Measurements from ENCODE around the gene USH1G.

DNA sequence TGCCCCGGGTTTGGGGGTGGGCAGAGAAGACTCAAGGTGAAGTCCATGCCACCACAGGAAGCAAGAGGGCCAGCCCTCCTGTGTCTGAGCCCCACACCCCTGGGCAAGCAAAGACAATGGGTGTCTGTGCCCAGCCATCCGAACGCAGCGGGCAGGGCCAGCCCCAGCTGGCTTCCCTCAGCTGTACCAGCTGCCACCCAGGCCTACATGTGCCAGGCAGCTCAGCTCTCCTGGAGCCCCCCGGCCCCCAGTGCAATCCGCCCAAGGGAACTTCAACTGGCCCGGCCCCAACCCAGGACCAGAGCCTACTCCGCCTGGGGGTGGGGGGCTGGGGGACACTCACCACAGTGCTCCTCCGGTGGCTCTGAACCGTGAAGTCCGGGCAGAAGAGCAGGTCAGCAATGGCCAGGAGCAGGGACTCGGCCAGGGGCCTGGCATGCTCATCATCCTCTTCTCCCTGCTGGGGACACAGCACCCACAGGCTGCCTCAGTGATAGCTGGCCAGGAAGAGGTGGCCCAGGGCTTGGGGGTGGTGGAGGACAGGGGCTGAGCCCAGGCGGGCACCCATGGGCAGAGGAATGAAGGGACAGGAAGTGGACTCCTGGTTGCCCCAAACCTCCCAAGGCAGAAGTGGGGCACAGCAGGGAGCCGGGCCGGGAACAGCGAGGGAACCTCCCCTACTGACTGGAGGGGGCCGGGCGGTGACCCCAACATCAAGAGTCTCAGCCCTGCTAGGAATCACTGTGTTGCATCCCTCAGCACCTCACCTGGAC is 39.8 kb upstream of the USH1G start:
- TF ChIP-seq, protein P1, sequence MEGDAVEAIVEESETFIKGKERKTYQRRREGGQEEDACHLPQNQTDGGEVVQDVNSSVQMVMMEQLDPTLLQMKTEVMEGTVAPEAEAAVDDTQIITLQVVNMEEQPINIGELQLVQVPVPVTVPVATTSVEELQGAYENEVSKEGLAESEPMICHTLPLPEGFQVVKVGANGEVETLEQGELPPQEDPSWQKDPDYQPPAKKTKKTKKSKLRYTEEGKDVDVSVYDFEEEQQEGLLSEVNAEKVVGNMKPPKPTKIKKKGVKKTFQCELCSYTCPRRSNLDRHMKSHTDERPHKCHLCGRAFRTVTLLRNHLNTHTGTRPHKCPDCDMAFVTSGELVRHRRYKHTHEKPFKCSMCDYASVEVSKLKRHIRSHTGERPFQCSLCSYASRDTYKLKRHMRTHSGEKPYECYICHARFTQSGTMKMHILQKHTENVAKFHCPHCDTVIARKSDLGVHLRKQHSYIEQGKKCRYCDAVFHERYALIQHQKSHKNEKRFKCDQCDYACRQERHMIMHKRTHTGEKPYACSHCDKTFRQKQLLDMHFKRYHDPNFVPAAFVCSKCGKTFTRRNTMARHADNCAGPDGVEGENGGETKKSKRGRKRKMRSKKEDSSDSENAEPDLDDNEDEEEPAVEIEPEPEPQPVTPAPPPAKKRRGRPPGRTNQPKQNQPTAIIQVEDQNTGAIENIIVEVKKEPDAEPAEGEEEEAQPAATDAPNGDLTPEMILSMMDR (optimal IDR thresholded peaks at IDR 0.05 in 1 of 3, IDR thresholded peaks at IDR 0.05 in 1 of 3, conservative IDR thresholded peaks at IDR 0.05 in 1 of 3; ENCODE audit: extremely low read depth in 1 of 3, insufficient read depth in 2 of 3, low read length in 3 of 3) = no peak
- TF ChIP-seq EZH2 (IDR thresholded peaks at IDR 0.05; ENCODE audit: low read length) = no peak

All from keratinocyte (primary cell).